ENCODE measurements around the gene CTNNA3.

DNA sequence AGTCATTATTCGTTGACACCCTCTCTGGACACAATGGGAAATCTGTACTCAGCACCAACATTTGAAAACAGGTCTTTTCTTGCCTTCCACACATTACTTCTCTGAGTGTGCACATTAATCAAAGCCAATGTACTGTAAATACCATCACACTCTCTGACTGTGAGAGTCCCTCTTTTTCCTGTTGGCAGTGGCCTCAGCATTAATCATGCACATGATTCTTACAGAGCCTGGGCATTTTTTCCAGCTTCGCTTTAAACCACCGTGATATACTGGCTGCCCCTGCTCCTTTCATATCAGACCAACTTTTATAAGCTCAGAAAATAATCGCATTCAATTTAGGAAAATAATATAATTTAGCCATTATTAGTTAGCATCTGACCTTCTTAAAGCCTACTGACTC lies 1689.6 kb downstream of the CTNNA3 start:
- TF ChIP-seq ZNF274 (IDR thresholded peaks at IDR 0.05; ENCODE audit: low read depth, low read length), result no peak
- no peak for TF ChIP-seq POLR2AphosphoS5 (IDR thresholded peaks at IDR 0.05; ENCODE audit: low read depth, low read length)
- no peak for TF ChIP-seq ELF1 (IDR thresholded peaks at IDR 0.05; ENCODE audit: borderline replicate concordance, low read depth)
- TF ChIP-seq FOSL1 (IDR thresholded peaks at IDR 0.05; ENCODE audit: low read depth), result no peak
- TF ChIP-seq SRF (IDR thresholded peaks at IDR 0.05; ENCODE audit: low read depth), result no peak
- TF ChIP-seq EZH2phosphoT487 (IDR thresholded peaks at IDR 0.05; ENCODE audit: borderline replicate concordance), result no peak
